Lower leg skin (tissue), 3 donors: ENCODE data around the gene GRIN2A.

Source experiments
- POLR2A ChIP-seq, 2 donors: fragments of 450-650 bp; IDR thresholded peaks; one replicate each; pipeline ENCODE4 v1.6.1; 2016 to 2017; ENCODE audit warnings: antibody characterized with exemption in 2 of 2, mild to moderate bottlenecking in 1 of 2, moderate library complexity in 1 of 2
- TF ChIP-seq, protein P1 (sequence below), 3 donors: fragments of 450-650 bp; IDR thresholded peaks; one replicate each; pipeline ENCODE4 v1.5.1; 2016; ENCODE audit warnings: antibody characterized with exemption in 3 of 3, mild to moderate bottlenecking in 3 of 3, moderate library complexity in 2 of 3

DNA sequence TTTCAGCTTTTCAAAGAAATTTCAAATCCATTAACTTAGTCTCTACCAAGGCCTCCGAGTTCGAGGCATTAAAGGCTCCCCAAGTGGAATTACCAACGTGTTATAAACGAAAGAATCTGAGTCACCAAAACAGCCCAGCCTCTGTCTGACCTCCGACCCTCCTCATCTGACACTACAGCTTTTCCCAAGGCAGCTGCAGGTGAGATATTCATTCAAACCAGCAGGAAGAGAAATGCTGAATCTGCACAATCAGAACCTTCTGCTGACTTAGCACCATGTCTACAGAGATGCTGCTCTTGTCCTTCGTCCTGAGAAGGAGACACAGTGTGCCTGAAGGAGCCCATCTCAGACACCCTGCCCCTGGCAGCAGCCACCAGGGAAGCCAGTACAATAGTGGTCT, 30.5 kb downstream of the GRIN2A start:
- TF ChIP-seq, protein P1, sequence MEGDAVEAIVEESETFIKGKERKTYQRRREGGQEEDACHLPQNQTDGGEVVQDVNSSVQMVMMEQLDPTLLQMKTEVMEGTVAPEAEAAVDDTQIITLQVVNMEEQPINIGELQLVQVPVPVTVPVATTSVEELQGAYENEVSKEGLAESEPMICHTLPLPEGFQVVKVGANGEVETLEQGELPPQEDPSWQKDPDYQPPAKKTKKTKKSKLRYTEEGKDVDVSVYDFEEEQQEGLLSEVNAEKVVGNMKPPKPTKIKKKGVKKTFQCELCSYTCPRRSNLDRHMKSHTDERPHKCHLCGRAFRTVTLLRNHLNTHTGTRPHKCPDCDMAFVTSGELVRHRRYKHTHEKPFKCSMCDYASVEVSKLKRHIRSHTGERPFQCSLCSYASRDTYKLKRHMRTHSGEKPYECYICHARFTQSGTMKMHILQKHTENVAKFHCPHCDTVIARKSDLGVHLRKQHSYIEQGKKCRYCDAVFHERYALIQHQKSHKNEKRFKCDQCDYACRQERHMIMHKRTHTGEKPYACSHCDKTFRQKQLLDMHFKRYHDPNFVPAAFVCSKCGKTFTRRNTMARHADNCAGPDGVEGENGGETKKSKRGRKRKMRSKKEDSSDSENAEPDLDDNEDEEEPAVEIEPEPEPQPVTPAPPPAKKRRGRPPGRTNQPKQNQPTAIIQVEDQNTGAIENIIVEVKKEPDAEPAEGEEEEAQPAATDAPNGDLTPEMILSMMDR (IDR thresholded peaks at IDR 0.05): no peak
- no peak for TF ChIP-seq POLR2A (IDR thresholded peaks at IDR 0.05)
